Loucy (cell line): ENCODE data around the gene APOO.

ENCODE experiments used
- CTCF ChIP-seq: fragments of 200-600 bp; sonication (generic); conservative IDR thresholded peaks from 2 replicates; pipeline ENCODE4 v1.5.1; 2014; ENCODE audit warnings: mild to moderate bottlenecking, antibody characterized with exemption, low read length
- EZH2phosphoT487 ChIP-seq: fragments of 200-600 bp; IDR thresholded peaks from 2 replicates; pipeline ENCODE4 v1.6.1; 2018; ENCODE audit warnings: antibody characterized with exemption, mild to moderate bottlenecking, moderate library complexity, borderline replicate concordance

- TF ChIP-seq CTCF (no peak), EZH2phosphoT487 (no peak)
Observed at GRCh38 chrX:23870041-23870440, 37.7 kb downstream of the APOO start.
